OCI-LY1 (cell line): ENCODE data around the gene PPIB.

Experiments
- CTCF ChIP-seq: fragments of 200-600 bp; sonication (generic), shearing (Covaris generic); IDR thresholded peaks from 2 replicates; pipeline ENCODE4 v1.5.1; 2017; ENCODE audit warnings: mild to moderate bottlenecking, antibody characterized with exemption, low read length, moderate library complexity, mixed read lengths
- EZH2 ChIP-seq: fragments of 200-600 bp; sonication (generic), shearing (Covaris generic); IDR thresholded peaks from 2 replicates; pipeline ENCODE4 v1.8.0; 2017; ENCODE audit warnings: borderline replicate concordance, mixed run types, mild to moderate bottlenecking, antibody characterized with exemption, low read length, moderate library complexity, mixed read lengths

DNA sequence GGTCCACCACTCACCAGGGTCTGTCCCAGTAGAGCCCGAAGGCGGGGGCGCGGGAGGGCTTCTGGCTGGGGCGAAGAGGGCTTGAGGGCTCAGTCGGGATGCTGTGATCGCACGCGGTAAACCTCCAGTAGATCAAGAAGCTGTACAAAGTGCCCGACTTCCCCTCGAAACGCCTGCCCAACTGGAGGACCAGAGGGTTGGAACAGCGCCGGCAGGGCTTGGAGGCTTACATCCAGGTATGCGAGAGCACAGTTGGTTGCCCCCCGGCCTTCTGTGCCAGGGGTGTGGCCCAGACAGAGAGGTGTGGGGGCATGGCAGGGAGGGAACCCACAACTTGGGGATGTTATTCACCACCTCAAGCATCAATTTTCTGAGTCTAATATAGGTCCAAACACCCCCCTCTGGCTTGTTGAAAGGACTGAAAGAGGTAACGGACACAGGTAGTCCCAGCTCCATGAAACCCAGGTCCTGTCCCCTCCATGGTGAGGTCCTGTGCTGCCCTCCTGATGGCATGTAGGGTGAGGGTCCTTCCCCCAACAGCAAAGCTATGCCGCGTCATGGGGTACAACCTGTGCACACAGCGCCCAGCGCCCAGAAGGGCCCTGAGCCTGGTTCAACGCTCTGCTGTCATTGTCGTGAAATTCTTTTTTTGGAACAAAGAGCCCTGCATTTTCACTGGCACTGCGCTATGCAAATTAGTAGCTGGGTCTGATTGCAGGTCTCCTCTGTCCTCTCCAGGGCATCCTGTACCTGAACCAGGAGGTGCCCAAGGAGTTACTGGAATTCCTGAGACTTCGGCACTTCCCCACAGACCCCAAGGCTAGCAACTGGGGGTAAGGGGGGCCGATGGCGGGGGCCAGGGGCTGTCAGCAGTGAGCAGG lies 10.1 kb downstream of the PPIB start:
- TF ChIP-seq CTCF (no peak), EZH2 (no peak)
